CD4-positive, alpha-beta T cell treated with Interleukin-2 at 100 ng/mL for 4 hours (primary cell): ENCODE results near the gene PCDHGA6.
A peak's percentile ranks its signal among the peaks of the same experiment; 100 is the strongest.
"Not testable (repeated sequence)": the region's sequence is repeated elsewhere in the genome, so short reads cannot be mapped to it uniquely, and the experiment has no call there.

Source experiments
- DNase-seq: peaks from one replicate; pipeline ENCODE4 v3.0.0-alpha.2; 2020; ENCODE audit warnings: low spot score

PCDHGA6 gene

DNA sequence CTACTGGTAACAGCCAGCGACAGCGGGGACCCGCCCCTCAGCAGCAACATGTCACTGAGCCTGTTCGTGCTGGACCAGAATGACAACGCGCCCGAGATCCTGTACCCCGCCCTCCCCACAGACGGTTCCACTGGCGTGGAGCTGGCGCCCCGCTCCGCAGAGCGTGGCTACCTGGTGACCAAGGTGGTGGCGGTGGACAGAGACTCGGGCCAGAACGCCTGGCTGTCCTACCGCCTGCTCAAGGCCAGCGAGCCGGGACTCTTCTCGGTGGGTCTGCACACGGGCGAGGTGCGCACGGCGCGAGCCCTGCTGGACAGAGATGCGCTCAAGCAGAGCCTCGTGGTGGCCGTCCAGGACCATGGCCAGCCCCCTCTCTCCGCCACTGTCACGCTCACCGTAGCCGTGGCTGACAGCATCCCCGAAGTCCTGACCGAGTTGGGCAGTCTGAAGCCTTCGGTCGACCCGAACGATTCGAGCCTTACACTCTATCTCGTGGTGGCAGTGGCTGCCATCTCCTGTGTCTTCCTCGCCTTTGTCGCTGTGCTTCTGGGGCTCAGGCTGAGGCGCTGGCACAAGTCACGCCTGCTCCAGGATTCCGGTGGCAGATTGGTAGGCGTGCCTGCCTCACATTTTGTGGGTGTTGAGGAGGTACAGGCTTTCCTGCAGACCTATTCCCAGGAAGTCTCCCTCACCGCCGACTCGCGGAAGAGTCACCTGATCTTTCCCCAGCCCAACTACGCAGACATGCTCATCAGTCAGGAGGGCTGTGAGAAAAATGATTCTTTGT is 20.9 kb downstream of the PCDHGA6 start:
- DNase-seq: not testable (repeated sequence)

- DNase-seq: peak; percentile 35
Measured at GRCh38 chr5:141397756-141398551, 24.3 kb downstream of the PCDHGA6 start, which contains the start of gene PCDHGB5. Gene PCDHGB5, plus strand, starts transcription at chr5:141397947. Its CDS starts 181 bp downstream, at chr5:141398128.

GRCh38 chr5:141398608-141399007 is 24.9 kb downstream of the PCDHGA6 start:
- DNase-seq: no peak

- no peak for DNase-seq
Measured at GRCh38 chr5:141399555-141400258, 26.0 kb downstream of the PCDHGA6 start.

DNA sequence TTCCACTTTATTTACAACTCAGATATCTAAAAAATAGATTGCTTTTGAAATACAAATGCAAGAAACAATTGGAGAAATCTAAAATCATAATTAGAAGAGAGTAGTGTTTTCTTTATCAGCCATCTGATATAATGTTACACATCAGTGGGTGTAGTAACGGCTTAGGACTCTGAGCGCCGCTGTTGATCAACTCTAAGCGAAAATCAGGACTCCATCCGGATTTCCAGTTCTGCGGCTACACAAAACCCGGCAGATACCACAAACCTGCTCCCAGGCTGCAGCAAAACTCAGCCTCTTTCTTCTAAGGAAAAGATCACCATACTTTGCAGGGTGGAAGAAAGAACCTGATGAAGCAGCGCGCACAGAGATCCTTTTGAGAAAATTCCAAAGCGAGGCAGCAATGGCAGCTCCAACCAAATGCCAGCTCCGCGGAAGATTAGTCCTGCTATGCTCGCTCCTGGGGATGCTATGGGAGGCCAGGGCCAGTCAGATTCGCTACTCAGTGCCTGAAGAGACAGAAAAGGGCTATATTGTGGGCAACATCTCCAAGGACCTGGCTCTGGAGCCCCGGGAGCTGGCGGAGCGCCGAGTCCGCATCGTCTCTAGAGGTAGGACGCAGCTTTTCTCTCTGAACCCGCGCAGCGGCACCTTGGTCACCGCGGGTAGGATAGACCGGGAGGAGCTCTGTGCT is 29.0 kb downstream of the PCDHGA6 start, which contains the start of gene PCDHGA9:
Gene PCDHGA9, plus strand, starts transcription at position 226 of the 691 bp plus-strand sequence. Its CDS starts 175 bp downstream, at position 401.
- DNase-seq: no peak

GRCh38 chr5:141403387-141403786 is 29.7 kb downstream of the PCDHGA6 start:
- no peak for DNase-seq

DNA sequence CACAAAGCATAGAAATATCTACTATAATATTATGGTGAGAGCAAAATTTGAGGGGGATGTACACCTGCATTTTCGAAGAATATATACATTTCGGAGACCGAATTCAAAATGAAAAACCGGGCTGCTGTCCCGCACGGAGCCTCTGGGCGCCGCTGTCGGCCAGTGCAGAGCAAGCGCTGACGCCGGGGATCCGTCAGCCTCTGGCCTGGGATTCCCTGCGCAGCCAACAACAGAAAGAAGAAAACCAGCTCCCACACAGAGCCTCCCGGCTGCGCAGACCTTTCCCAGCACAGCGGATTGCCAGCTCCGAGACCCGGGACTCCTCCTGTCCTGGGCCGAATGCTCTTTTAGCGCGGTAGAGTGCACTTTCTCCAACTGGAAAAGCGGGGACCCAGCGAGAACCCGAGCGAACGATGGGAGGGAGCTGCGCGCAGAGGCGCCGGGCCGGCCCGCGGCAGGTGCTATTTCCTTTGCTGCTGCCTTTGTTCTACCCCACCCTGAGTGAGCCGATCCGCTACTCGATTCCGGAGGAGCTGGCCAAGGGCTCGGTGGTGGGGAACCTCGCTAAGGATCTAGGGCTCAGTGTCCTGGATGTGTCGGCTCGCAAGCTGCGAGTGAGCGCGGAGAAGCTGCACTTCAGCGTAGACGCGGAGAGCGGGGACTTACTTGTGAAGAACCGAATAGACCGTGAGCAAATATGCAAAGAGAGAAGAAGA is 34.3 kb downstream of the PCDHGA6 start, which contains the start of gene PCDHGB6:
Gene PCDHGB6, plus strand, starts transcription at position 232 of the 716 bp plus-strand sequence. Its CDS starts 182 bp downstream, at position 414.
- DNase-seq: peak; percentile 34

DNA sequence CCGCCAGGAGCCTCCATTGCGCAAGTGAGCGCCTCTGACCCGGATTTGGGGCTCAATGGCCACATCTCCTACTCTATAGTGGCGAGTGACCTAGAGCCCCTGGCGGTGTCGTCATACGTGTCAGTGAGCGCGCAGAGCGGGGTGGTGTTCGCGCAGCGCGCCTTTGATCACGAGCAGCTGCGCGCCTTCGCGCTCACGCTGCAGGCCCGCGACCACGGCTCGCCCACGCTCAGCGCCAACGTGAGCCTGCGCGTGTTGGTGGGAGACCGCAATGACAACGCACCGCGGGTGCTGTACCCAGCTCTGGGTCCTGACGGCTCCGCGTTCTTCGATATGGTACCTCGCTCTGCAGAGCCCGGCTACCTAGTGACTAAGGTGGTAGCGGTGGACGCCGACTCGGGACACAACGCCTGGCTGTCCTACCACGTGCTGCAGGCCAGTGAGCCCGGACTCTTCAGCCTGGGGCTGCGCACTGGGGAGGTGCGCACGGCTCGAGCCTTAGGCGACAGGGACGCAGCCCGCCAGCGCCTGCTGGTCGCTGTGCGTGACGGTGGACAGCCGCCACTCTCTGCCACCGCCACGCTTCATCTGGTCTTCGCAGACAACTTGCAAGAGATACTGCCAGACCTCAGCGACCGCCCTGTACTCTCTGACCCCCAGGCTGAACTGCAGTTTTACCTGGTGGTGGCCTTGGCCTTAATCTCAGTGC is 36.1 kb downstream of the PCDHGA6 start:
- DNase-seq: no peak

- DNase-seq: peak; percentile 24
Measured at GRCh38 chr5:141411575-141411974, 37.9 kb downstream of the PCDHGA6 start.

DNA sequence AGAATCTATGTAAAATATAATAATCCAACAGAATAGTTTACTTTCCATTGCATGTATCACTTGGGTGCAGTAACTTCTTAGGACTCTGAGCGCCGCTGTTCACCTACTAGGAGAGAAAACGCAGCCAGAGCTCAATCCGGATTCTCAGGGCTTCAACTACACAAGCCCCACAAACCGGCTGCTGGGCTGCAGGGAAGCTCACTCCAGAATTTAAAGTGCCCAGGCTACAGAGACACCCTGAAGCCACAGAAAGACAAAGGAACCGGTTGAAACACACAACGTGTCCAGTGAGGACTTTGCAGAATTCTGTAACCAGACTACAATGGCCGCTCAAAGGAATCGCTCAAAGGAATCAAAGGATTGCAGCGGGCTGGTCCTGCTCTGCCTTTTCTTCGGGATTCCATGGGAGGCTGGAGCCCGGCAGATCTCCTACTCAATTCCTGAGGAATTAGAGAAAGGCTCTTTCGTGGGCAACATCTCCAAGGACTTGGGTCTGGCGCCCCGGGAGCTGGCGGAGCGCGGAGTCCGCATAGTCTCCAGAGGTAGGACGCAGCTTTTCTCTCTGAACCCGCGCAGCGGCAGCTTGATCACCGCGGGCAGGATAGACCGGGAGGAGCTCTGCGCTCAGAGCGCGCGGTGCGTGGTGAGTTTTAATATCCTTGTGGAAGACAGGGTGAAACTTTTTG is 39.3 kb downstream of the PCDHGA6 start, which contains the start of gene PCDHGA10:
Gene PCDHGA10, plus strand, starts transcription at position 134 of the 686 bp plus-strand sequence. Its CDS starts 189 bp downstream, at position 323.
- peak; percentile 59 for DNase-seq

- DNase-seq: no peak
Measured at GRCh38 chr5:141413540-141414069, 39.9 kb downstream of the PCDHGA6 start.

DNA sequence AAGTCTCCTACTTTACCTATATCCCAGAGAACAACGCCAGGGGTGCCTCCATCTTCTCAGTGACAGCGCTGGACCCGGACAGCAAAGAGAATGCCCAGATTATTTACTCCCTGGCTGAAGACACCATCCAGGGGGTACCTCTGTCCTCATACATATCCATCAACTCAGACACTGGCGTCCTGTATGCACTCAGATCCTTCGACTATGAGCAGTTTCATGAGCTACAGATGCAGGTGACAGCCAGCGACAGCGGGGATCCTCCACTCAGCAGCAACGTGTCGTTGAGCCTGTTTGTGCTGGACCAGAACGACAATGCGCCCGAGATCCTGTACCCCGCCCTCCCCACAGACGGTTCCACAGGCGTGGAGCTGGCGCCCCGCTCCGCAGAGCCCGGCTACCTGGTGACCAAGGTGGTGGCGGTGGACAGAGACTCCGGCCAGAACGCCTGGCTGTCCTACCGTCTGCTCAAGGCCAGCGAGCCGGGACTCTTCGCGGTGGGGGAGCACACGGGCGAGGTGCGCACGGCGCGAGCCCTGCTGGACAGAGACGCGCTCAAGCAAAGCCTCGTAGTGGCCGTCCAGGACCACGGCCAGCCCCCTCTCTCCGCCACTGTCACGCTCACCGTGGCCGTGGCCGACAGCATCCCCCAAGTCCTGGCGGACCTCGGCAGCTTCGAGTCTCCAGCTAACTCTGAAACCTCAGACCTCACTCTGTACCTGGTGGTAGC is 41.0 kb downstream of the PCDHGA6 start:
- not testable (repeated sequence) for DNase-seq

DNA sequence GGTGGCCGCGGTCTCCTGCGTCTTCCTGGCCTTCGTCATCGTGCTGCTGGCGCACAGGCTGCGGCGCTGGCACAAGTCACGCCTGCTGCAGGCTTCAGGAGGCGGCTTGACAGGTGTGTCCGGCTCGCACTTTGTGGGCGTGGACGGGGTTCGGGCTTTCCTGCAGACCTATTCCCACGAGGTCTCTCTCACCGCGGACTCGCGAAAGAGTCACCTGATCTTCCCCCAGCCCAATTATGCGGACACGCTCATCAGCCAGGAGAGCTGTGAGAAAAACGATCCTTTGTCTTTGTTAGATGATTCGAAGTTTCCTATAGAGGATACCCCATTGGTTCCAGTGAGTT is 41.6 kb downstream of the PCDHGA6 start:
- DNase-seq: not testable (repeated sequence)

GRCh38 chr5:141417494-141418172 is 43.9 kb downstream of the PCDHGA6 start, which contains the start of gene PCDHGB7:
Gene PCDHGB7, plus strand, starts transcription at chr5:141417677. Its CDS starts 183 bp downstream, at chr5:141417860.
- DNase-seq: peak; percentile 33

DNA sequence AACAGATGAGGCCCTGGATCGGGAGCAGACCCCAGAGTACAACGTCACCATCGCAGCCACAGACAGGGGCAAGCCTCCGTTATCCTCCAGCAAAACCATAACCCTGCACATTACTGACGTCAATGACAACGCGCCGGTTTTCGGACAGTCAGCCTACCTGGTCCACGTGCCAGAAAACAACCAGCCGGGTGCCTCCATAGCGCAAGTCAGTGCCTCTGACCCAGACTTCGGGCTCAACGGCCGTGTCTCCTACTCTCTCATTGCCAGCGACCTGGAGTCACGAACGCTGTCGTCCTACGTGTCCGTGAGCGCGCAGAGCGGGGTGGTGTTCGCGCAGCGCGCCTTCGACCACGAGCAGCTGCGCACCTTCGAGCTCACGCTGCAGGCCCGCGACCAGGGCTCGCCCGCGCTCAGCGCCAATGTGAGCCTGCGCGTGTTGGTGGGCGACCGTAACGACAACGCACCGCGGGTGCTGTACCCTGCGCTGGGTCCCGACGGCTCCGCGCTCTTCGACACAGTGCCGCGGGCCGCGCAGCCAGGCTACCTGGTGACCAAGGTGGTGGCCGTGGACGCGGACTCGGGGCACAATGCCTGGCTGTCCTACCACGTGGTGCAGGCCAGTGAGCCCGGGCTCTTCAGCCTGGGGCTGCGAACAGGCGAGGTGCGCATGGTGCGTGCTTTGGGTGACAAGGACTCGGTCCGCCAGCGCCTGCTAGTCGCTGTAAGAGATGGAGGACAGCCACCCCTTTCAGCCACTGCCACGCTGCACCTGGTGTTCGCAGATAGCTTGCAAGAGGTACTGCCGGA is 45.6 kb downstream of the PCDHGA6 start:
- DNase-seq: no peak

- DNase-seq: peak; percentile 44
Measured at GRCh38 chr5:141420855-141421488, 47.3 kb downstream of the PCDHGA6 start, which contains the start of gene PCDHGA11. Gene PCDHGA11, plus strand, starts transcription at chr5:141421051. Its CDS starts 177 bp downstream, at chr5:141421228.
